A549 (cell line): ENCODE data around the gene QKI.

Experiments used
- CTCF ChIP-seq: fragments of >200 bp; sonication (Bioruptor Twin); formaldehyde crosslinking; IDR thresholded peaks from 3 replicates; pipeline ENCODE4 v1.5.1; 2016
- EP300 ChIP-seq, 2 experiments: fragments of >200 bp; sonication (Bioruptor Twin); formaldehyde crosslinking; IDR thresholded peaks; 2 replicates in 1 of 2; 3 replicates in 1 of 2; pipeline ENCODE4 v1.6.1; 2016 to 2017
- KDM1A ChIP-seq: fragments of 200-600 bp; sonication (generic); IDR thresholded peaks from 2 replicates; pipeline ENCODE4 v1.6.1; 2016; ENCODE audit warnings: low read depth, mild to moderate bottlenecking
- NR3C1 ChIP-seq: fragments of >200 bp; sonication (Bioruptor Twin); formaldehyde crosslinking; IDR thresholded peaks from 3 replicates; pipeline ENCODE4 v1.6.1; 2017
- POLR2A ChIP-seq: IDR thresholded peaks from 2 replicates; pipeline ENCODE4 v1.6.1; 2012; ENCODE audit warnings: mild to moderate bottlenecking, low read length
- RCOR1 ChIP-seq: fragments of 150-350 bp; IDR thresholded peaks from 2 replicates; pipeline ENCODE4 v1.6.1; 2014; ENCODE audit warnings: antibody characterized with exemption, low read length, low read depth
- REST ChIP-seq: fragments of 200-600 bp; sonication (generic); IDR thresholded peaks from 2 replicates; pipeline ENCODE4 v1.6.1; 2016; ENCODE audit warnings: antibody characterized with exemption, mild to moderate bottlenecking, moderate library complexity
- RFX5 ChIP-seq: fragments of 450-650 bp; IDR thresholded peaks from 2 replicates; pipeline ENCODE4 v1.7.1; 2014; ENCODE audit warnings: antibody characterized with exemption, mild to moderate bottlenecking, moderate library complexity
- ZSCAN20 ChIP-seq: fragments of 250-450 bp; sonication (Bioruptor Pico); IDR thresholded peaks from 2 replicates; pipeline ENCODE4 v1.8.0; 2022; ENCODE audit warnings: mild to moderate bottlenecking, moderate library complexity

GRCh38 chr6:163554032-163554431 is 139.5 kb downstream of the QKI start:
- TF ChIP-seq CTCF = no peak
- no peak for TF ChIP-seq KDM1A
- TF ChIP-seq RCOR1 = no peak
- TF ChIP-seq ZSCAN20 (CRISPR knock-in tag) = no peak
- no peak for TF ChIP-seq REST
- no peak for TF ChIP-seq POLR2A
- no peak for TF ChIP-seq EP300 (IDR thresholded peaks at IDR 0.05)
- TF ChIP-seq NR3C1 = no peak
- TF ChIP-seq RFX5 = no peak
